H1 (cell line): Measurements from ENCODE around the gene TMPRSS9. TPM values are rescaled to one million over a fixed set of nuclear protein-coding genes. Genes with fewer than 3 reads are reported as not detected.

ENCODE experiments used
- CTCF ChIA-PET: fragments of 300-600 bp; sonication (Branson Sonifier 250); formaldehyde crosslinking; loops from one replicate; lab custom pipeline; 2021; ENCODE audit not compliant: partially characterized antibody; lab: Charles Lee
- POLR2A ChIA-PET: fragments of 300-600 bp; sonication (Branson Sonifier 250); formaldehyde crosslinking; loops from one replicate; lab custom pipeline; 2021; ENCODE audit warnings: inconsistent platforms; ENCODE audit not compliant: partially characterized antibody; lab: Charles Lee
- DNase-seq, 2 experiments: peaks; one replicate each; pipeline versions ENCODE4 v3.0.0 to v3.0.0-alpha.2; 2010 to 2022; ENCODE audit warnings: low spot score in 2 of 2, low read depth in 1 of 2, mixed read lengths in 1 of 2
- FAIRE-seq: peaks from 2 replicates; lab custom pipeline; 2011; peaks lifted over from hg19 to GRCh38; lab: Jason Lieb, UNC
- H2AFZ ChIP-seq: 2 replicates; pipeline ENCODE4 v1.8.1; 2012; ENCODE audit warnings: low read length, inconsistent platforms
- H2AK5ac ChIP-seq: 2 replicates; pipeline ENCODE4 v1.6.1; 2013; ENCODE audit warnings: low read depth, low read length
- H2BK120ac ChIP-seq: replicated peaks from 2 replicates; pipeline ENCODE3; 2013; ENCODE audit warnings: low read depth, low read length, inconsistent platforms
- H2BK12ac ChIP-seq: 2 replicates; pipeline ENCODE4 v1.6.1; 2013; ENCODE audit warnings: low read depth, low read length
- H2BK15ac ChIP-seq: 2 replicates; pipeline ENCODE4 v1.6.1; 2013; ENCODE audit warnings: low read length
- H2BK20ac ChIP-seq: 2 replicates; pipeline ENCODE4 v1.6.1; 2013; ENCODE audit warnings: low read length
- H2BK5ac ChIP-seq: 2 replicates; pipeline ENCODE4 v1.6.1; 2013; ENCODE audit warnings: low read depth, low read length
- H3K14ac ChIP-seq: 2 replicates; pipeline ENCODE4 v1.6.1; 2013; ENCODE audit warnings: inconsistent platforms; ENCODE audit not compliant: insufficient read length
- H3K18ac ChIP-seq: 2 replicates; pipeline ENCODE4 v1.6.1; 2013; ENCODE audit warnings: low read length; ENCODE audit errors: extremely low read depth
- H3K23ac ChIP-seq: 2 replicates; pipeline ENCODE4 v1.6.1; 2013; ENCODE audit warnings: inconsistent platforms; ENCODE audit not compliant: insufficient read length
- H3K23me2 ChIP-seq: 2 replicates; pipeline ENCODE4 v1.6.1; 2013; ENCODE audit warnings: low read depth, low read length
- H3K27ac ChIP-seq: 2 replicates; pipeline ENCODE4 v1.6.1; 2011; ENCODE audit warnings: low read depth, low read length, inconsistent platforms
- H3K27me3 ChIP-seq, 4 experiments: replicated peaks in 1 of 4; 1 replicate in 1 of 4; 2 replicates in 3 of 4; pipeline versions ENCODE4 v1.6.1 to v1.8.1; 2011 to 2013; ENCODE audit warnings: low read length in 3 of 4, mild to moderate bottlenecking in 3 of 4, inconsistent platforms in 2 of 4, mixed read lengths in 2 of 4, moderate library complexity in 1 of 4; ENCODE audit not compliant: control insufficient read depth in 3 of 4, insufficient read depth in 3 of 4; ENCODE audit errors: extremely low read depth in 1 of 4
- H3K36me3 ChIP-seq, 4 experiments: 2 replicates each; pipeline versions ENCODE4 v1.6.1 to v1.8.1; 2011 to 2013; ENCODE audit warnings: mild to moderate bottlenecking in 4 of 4, low read length in 3 of 4, moderate library complexity in 2 of 4, control low read depth in 1 of 4, inconsistent platforms in 1 of 4; ENCODE audit not compliant: insufficient read depth in 4 of 4, control insufficient read depth in 2 of 4
- H3K4ac ChIP-seq: replicated peaks from 2 replicates; pipeline ENCODE3; 2013; ENCODE audit warnings: low read length, low read depth, mixed read lengths, inconsistent platforms; ENCODE audit not compliant: insufficient read length
- H3K4me1 ChIP-seq, 4 experiments: replicated peaks in 1 of 4; 1 replicate in 1 of 4; 2 replicates in 3 of 4; pipeline versions ENCODE4 v1.6.1 to v1.8.1; 2011 to 2013; ENCODE audit warnings: low read length in 3 of 4, inconsistent platforms in 2 of 4, mixed read lengths in 1 of 4; ENCODE audit not compliant: insufficient read depth in 4 of 4, control insufficient read depth in 3 of 4
- H3K4me2 ChIP-seq, 2 experiments: 2 replicates each; pipeline versions ENCODE4 v1.6.1 to v1.8.1; 2011 to 2013; ENCODE audit warnings: low read depth in 2 of 2, low read length in 2 of 2, control low read depth in 1 of 2, inconsistent platforms in 1 of 2, mild to moderate bottlenecking in 1 of 2; ENCODE audit not compliant: insufficient read depth in 1 of 2
- H3K4me3 ChIP-seq, 4 experiments: fragments of 200-600, 300-600 bp in 1 of 4; sonication (generic), shearing (Covaris generic), sonication (Bioruptor Twin) in 1 of 4; 2 replicates each; pipeline versions ENCODE4 v1.5.1 to v1.8.1; 2011 to 2016; ENCODE audit warnings: low read length in 4 of 4, low read depth in 3 of 4, control low read depth in 2 of 4, inconsistent platforms in 2 of 4, mild to moderate bottlenecking in 2 of 4, mixed read lengths in 1 of 4, moderate library complexity in 1 of 4; ENCODE audit not compliant: insufficient read depth in 2 of 4; ENCODE audit errors: extremely low read depth in 1 of 4
- H3K56ac ChIP-seq: replicated peaks from 2 replicates; pipeline ENCODE3; 2013; ENCODE audit warnings: low read depth, mild to moderate bottlenecking, mixed read lengths, low read length, inconsistent platforms; ENCODE audit not compliant: insufficient read length
- H3K79me1 ChIP-seq: 2 replicates; pipeline ENCODE4 v1.6.1; 2013; ENCODE audit warnings: low read depth, low read length, control low read depth
- H3K79me2 ChIP-seq, 2 experiments: 2 replicates each; pipeline versions ENCODE4 v1.6.1 to v1.8.1; 2012 to 2013; ENCODE audit warnings: low read length in 2 of 2, mild to moderate bottlenecking in 2 of 2, inconsistent platforms in 1 of 2; ENCODE audit not compliant: insufficient read depth in 2 of 2, control insufficient read depth in 1 of 2
- H3K9ac ChIP-seq, 4 experiments: replicated peaks in 1 of 4; 1 replicate in 1 of 4; 2 replicates in 3 of 4; pipeline versions ENCODE4 v1.6.1 to v1.8.1; 2011 to 2013; ENCODE audit warnings: low read depth in 3 of 4, low read length in 3 of 4, control low read depth in 2 of 4, mild to moderate bottlenecking in 2 of 4, moderate library complexity in 2 of 4, inconsistent platforms in 1 of 4; ENCODE audit errors: extremely low read depth in 1 of 4
- H3K9me3 ChIP-seq, 2 experiments: 2 replicates each; pipeline versions ENCODE4 v1.6.1 to v1.8.1; 2012 to 2013; ENCODE audit warnings: mild to moderate bottlenecking in 2 of 2, moderate library complexity in 2 of 2, control low read depth in 1 of 2, inconsistent platforms in 1 of 2, low read depth in 1 of 2, low read length in 1 of 2, mixed read lengths in 1 of 2; ENCODE audit not compliant: insufficient read depth in 2 of 2
- H4K20me1 ChIP-seq, 2 experiments: replicated peaks in 1 of 2; 2 replicates each; pipeline versions ENCODE3 to v1.8.1; 2011 to 2013; ENCODE audit warnings: inconsistent platforms in 2 of 2, low read length in 2 of 2, mild to moderate bottlenecking in 1 of 2; ENCODE audit not compliant: insufficient read depth in 2 of 2, control insufficient read depth in 1 of 2
- H4K5ac ChIP-seq: 2 replicates; pipeline ENCODE4 v1.6.1; 2013; ENCODE audit warnings: low read length, low read depth, mixed read lengths, inconsistent platforms; ENCODE audit not compliant: insufficient read length
- H4K8ac ChIP-seq: 2 replicates; pipeline ENCODE4 v1.8.0; 2013; ENCODE audit warnings: mild to moderate bottlenecking, moderate library complexity, low read length, inconsistent platforms; ENCODE audit not compliant: insufficient read depth; ENCODE audit errors: extremely low read depth
- H4K91ac ChIP-seq: replicated peaks from 2 replicates; pipeline ENCODE3; 2013; ENCODE audit warnings: low read length, mixed read lengths, inconsistent platforms; ENCODE audit not compliant: insufficient read length
- ATF3 ChIP-seq: IDR thresholded peaks from 2 replicates; pipeline ENCODE4 v1.6.1; 2011; ENCODE audit warnings: low read depth, mild to moderate bottlenecking, low read length; ENCODE audit not compliant: insufficient read depth
- BCL11A ChIP-seq, 2 experiments: IDR thresholded peaks; one replicate each; pipeline ENCODE4 v1.6.1; 2011; ENCODE audit warnings: low read depth in 2 of 2, low read length in 2 of 2, mild to moderate bottlenecking in 2 of 2
- BRCA1 ChIP-seq: IDR thresholded peaks from 2 replicates; pipeline ENCODE4 v1.6.1; 2012; ENCODE audit warnings: low read depth, low read length, improper control_type of control experiment
- CTCF ChIP-seq, 3 experiments: IDR thresholded peaks; 1 replicate in 2 of 3; 2 replicates in 1 of 3; pipeline versions ENCODE4 v1.5.1 to v1.6.1; 2011; ENCODE audit warnings: low read length in 3 of 3, mild to moderate bottlenecking in 3 of 3, inconsistent platforms in 2 of 3, low read depth in 1 of 3, moderate library complexity in 1 of 3; ENCODE audit not compliant: insufficient read depth in 1 of 3; ENCODE audit errors: control extremely low read depth in 1 of 3
- RXRA ChIP-seq: IDR thresholded peaks from 2 replicates; pipeline ENCODE4 v1.6.1; 2011; ENCODE audit warnings: low read depth, mild to moderate bottlenecking, low read length, moderate library complexity; ENCODE audit not compliant: insufficient read depth
- SP4 ChIP-seq: IDR thresholded peaks from 2 replicates; pipeline ENCODE4 v1.6.1; 2012; ENCODE audit warnings: low read length, inconsistent platforms
- SRF ChIP-seq: IDR thresholded peaks from 2 replicates; pipeline ENCODE4 v1.6.1; 2011; ENCODE audit warnings: mild to moderate bottlenecking, low read depth, low read length, moderate library complexity
- TAF7 ChIP-seq: optimal IDR thresholded peaks from 2 replicates; pipeline ENCODE3; 2011; ENCODE audit warnings: low read depth, mild to moderate bottlenecking, inconsistent platforms, low read length, moderate library complexity, borderline replicate concordance
- ZNF274 ChIP-seq: IDR thresholded peaks from 2 replicates; pipeline ENCODE4 v1.7.0; 2012; ENCODE audit warnings: low read length, borderline replicate concordance; ENCODE audit errors: extremely low read depth
- WGBS, 2 experiments: shearing (Covaris generic) in 1 of 2; methylation state at CpG; one replicate each; pipeline versions ENCODE4 v1.1.6 to v1.1.7; 2013 to 2015; ENCODE audit warnings: low lambda C conversion rate in 2 of 2, mixed read lengths in 2 of 2, inconsistent platforms in 1 of 2, low coverage in 1 of 2, missing lambda C conversion rate in 1 of 2; ENCODE audit not compliant: insufficient replicate concordance in 2 of 2, insufficient coverage in 1 of 2, insufficient read length in 1 of 2; ENCODE audit errors: extremely low coverage in 1 of 2, missing lambda C conversion rate in 1 of 2; 5-methylcytosine and 5-hydroxymethylcytosine counted together
- polyA plus RNA-seq, 7 experiments: library from polyadenylated mRNA; depleted of rRNA in 3 of 7; stranded (reverse) in 5 of 7; unstranded in 2 of 7; fragments of >200 nt in 5 of 7; fragments of 200-250 nt in 2 of 7; gene quantifications; 1 replicate in 5 of 7; 2 replicates in 1 of 7; 4 replicates in 1 of 7; pipeline versions ENCODE4 v1.2.1 to v1.2.3, GENCODE V29; 2011 to 2013; ENCODE audit warnings: missing spikeins in 2 of 7, mixed read lengths in 2 of 7
- total RNA-seq: library from RNA; stranded (reverse); fragmentation: NEBNext Ultra II Directional; extraction: Animal tissue kit (Norgen Biotek cat#: 25700); gene quantifications from 2 replicates; pipeline ENCODE4 v1.2.1, GENCODE V29; 2021

Gene TMPRSS9
- total and polyA plus RNA-seq, 2 of the 8 experiments (the other 6 are each of a cell fraction or from before 2014, with no cell fraction given), result 0.15 to 0.19 TPM

GRCh38 chr19:2433854-2434253 lies 73.8 kb downstream of the TMPRSS9 start:
- Histone ChIP-seq H2AFZ (no peak overlapping the region), H4K5ac (no peak overlapping the region), H4K91ac (no peak overlapping the region), H4K20me1 (peaks cover 6 to 17% of the 10 kb centered on the region in 2 experiments), H3K56ac (no peak overlapping the region), H3K79me1 (no peaks in the 10 kb centered on the region; the same call in 1 of the 2 replicates), H3K36me3 (peaks cover 12 to 57% (median 41%) of the 10 kb centered on the region in 4 experiments), H3K27me3 (no peaks in the 10 kb centered on the region), H2BK20ac (no peak overlapping the region), H3K9me3 (no peaks in the 10 kb centered on the region), H3K4me1 (peaks cover 0 to 3% (median under 1%) of the 10 kb centered on the region in 4 experiments; a peak in 2 of 7 replicates), H3K23me2 (no peaks in the 10 kb centered on the region), H2BK12ac (no peak overlapping the region), H3K27ac (no peak overlapping the region), H2BK15ac (no peak overlapping the region), H3K14ac (no peak overlapping the region), H3K4ac (no peak overlapping the region), H3K18ac (no peak overlapping the region), H2AK5ac (no peak overlapping the region), H3K4me3 (no peak overlapping the region), H2BK5ac (no peak overlapping the region; the same call in 1 of the 2 replicates), H2BK120ac (no peak overlapping the region), H3K9ac (no peak overlapping the region), H3K4me2 (no peak overlapping the region), H3K79me2 (no peaks in the 10 kb centered on the region; a peak in 1 of 4 replicates), H3K23ac (no peak overlapping the region), H4K8ac (no peak overlapping the region)
- DNase-seq (no peak), FAIRE-seq (no peak)
- ChIA-PET POLR2A (interaction anchor here (1.2 to 1.6 kb wide), 3 partner anchors 10 to 184 kb away, joined by 3 to 4 read pairs (median 4); no protein-coding TSS in a partner anchor), CTCF (no interaction called here)
- 94% methylated on average over 19 of the region's 30 CpGs; no CpG with 5 or more reads in 1 of the 2 experiments for WGBS, 2 experiments
- TF ChIP-seq CTCF (IDR thresholded peaks at IDR 0.05; ENCODE audit: control extremely low read depth in 1 of 3, insufficient read depth in 1 of 3, low read depth in 1 of 3, low read length in 3 of 3) (no peak), SRF (no peak), BRCA1 (no peak), RXRA (no peak), BCL11A (IDR thresholded peaks at IDR 0.05; ENCODE audit: low read depth in 2 of 2, low read length in 2 of 2) (no peak), ATF3 (no peak), SP4 (no peak), ZNF274 (no peak), TAF7 (no peak)
